GM18870 (cell line): Measurements from ENCODE around the gene CRAT.
A peak's percentile ranks its signal among the peaks of the same experiment; 100 is the strongest.

ENCODE experiments used
- ATAC-seq: cut with Tn5 transposase; IDR thresholded peaks from one replicate; pipeline ENCODE4 v1.9.1; 2021; ENCODE audit warnings: moderate library complexity; ENCODE audit not compliant: unreplicated experiment

The CRAT gene

DNA sequence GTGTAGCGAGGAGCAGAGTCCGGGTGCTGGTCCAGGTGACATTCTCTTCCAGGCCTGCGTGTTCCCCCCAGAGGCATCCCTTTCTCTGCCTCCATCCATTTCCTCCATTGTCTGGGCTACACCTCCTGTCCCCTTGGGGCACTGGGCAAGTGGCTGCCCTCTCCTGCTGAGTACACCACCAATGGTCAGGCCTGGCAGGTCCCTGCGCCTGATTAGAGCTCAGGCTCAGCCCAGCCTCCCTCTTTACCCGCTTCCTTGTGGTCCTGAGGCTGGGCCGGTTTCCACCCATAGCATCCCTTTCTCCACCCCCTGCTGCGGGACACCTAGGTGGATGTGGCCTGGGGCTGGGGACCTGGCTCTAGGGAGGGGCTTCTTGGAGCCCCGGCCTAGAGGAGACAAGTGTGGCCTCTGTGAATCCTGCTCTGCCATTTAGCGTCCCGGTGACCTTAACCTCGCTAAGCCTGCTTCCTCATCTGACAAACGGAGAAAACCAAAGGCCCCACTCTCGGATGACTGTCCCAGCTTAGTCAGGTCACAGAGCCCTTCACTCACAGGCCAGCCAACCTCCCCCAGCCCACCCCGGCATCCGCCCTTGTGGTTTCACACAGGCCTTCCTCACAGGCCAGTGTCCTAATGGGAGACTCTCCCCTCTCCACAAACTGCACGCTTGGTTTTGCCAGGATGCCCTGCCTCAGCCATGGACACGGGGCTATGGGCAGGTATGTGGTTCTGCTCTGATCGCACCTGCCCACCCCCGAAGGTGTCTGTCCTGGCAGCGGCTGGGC is 16.8 kb downstream of the CRAT start:
- no peak for ATAC-seq

DNA sequence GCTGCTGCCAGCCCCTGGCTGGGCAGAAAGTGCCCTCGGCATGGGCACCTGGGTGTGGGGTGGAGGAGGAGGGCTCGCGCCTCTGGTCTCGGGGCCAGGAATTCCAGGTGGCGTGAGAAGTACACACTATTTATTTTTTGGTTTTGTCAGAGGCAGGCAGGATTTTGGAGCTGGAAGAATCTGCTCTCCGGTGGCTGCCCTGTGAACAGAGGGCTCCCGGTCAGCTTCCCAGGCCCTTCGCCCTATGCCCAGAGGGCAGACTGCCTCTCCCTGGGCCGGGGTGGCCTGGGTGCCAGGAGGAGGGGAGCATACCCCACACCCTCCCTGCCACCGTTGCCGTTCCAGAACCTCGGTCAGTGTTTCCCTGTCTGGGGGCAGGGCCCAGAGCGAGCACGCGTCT is 21.3 kb downstream of the CRAT start:
- ATAC-seq: no peak

DNA sequence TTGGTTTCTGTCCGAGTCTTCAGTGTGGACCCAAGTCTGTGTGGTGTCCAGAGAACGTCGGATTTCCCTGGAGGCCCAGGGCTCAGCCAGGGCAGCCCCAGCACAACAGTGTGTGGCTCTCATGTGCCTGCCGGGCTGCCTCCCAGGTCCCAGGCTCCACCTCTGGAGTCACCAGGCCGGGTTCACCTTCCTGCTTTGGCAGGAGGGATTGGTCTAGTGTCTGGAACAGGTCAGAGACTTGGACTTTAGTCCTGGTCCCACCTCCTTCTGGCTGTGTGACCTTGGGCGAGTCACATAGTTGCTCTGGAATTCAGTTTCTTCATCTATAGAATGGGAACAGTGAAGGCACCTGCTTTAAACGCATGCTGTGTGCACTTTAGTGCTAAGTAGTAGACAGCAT is 26.5 kb downstream of the CRAT start:
- ATAC-seq: no peak

DNA sequence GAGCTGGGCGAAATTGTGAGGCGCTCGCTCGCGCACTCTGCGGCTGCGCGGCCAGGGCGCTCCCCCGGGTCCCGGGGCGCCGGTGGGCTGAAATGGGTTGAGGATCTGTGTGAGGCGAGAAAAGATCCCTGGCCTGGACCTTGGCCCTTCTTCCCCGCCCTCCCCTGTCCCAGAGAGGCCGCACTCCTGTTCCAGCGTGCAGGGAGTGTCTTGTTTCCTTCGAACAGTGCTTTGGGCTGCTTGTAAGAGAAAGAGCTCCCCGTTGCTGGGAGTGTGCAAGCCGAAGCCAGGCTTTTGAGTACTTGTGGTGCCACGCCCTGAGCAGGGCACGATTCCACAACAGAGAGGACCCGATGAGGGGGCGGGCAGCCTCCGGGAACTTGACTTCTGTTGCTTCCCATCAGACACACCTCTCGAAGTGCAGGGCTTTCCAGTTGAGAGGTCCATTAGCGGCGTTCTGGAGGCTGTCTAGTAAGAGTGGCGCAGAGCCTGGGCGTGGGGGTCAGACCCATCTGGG is 29.1 kb downstream of the CRAT start:
- no peak for ATAC-seq

DNA sequence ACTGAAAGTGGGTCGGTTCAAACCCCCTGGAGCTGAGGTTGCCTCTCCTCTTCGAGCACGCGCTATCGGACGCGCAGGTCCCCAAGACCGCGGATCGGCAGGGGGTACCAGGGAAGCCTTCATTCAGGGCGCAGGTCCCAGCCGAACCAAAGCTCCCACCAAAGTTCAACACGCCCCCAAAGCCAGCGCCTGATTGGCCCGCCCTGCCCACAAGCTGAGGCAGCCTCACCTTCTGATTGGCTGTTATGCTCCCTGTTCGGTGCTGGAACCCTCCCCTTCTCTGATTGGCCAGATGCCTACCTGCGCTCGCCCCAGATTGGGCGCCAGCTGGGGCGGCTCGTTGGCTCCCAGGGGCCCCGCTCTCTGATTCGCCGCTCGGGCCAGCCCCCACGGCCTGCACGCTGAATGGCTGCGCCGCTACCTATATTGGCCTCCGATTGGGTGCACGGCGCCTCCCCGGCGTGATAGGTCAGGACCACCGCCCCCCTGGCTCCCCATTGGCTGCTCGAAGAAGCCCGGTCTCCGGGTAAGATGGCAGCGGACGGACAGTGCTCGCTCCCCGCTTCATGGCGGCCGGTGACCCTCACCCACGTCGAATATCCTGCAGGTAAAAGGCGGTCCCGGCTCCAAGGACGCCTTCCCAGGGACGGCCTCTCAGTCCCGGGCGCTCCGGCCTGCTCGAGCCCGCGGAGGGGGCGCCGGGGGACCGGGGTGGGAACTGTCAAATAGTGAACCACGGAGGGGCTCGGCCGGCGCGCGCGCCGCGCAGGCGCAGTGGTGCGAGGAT is 29.8 kb downstream of the CRAT start, which contains the start of gene DOLPP1:
TSS of gene DOLPP1 (plus strand) at position 511 of the 787 bp plus-strand sequence. CDS start at position 532, 21 bp downstream.
- ATAC-seq: peak; percentile 90

DNA sequence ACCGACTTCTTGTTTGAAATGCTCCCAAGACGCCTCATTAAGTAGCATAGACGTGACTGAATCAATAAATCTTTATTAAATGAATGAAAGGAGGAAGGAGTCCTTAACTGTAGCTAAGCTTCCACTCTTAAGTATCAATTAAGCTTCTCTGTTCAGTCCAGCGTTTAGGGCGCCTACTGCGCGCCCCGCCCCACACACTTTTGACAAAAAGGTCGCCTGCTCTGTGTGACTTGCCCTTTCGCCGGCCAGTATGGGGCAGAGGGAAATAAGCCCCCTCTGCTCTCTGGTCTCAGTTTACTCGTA is 30.3 kb downstream of the CRAT start:
- ATAC-seq: no peak

DNA sequence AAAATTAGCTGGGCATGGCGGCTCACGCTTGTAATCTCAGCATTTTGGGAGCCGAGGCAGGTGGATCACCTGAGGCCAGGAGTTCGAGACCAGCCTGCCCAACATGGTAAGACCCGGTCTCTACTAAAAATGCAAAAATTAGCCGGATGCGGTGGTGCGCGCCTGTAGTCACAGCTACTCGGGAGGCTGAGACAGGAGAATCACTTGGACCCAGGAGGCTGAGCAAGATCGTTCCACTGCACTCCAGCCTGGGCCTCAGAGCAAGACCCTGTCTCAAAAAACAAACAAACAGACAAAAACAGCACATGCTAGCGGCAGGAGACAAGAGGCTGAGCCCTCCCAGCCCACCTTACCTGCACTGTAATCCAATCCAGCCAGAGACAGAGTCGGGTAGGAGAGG is 30.8 kb downstream of the CRAT start:
- no peak for ATAC-seq

DNA sequence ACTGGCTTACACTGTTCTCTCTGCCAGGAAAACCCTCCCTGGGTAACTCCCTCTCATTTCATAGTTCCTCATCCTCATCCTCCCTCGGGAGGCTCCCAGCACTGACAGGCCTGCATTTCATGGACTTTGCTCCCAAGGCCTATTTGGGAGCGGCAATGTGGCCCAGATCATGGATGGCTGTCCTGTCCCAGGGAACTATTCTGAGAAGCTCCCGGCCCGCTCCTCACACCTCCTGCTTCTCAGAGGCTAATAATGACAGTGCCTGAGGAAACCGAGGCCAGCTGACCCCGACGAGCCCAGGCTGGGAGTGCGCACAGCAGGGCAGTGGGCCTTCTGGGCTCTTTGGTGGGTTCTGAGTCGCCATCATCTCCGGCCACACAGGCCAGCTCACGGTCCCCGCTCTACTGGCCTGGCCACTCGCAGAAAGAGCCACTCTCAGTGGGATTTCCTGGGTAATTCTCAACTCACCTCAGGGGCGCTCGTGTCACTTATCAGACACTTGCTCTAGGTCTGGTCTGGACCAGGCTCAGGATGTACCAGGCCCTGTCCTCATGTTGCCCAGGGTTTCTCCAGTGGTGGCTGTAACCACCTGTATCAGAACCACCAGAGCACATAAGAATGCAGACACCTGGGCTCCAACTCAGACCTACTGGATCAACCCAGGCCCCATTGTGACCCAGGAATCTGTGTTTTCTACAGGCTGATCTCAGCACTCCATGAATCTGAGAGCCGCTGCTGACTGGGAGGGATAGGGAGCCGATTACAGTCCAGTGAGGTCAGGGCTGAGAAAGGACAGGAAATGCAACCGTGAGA is 31.7 kb downstream of the CRAT start:
- no peak for ATAC-seq

DNA sequence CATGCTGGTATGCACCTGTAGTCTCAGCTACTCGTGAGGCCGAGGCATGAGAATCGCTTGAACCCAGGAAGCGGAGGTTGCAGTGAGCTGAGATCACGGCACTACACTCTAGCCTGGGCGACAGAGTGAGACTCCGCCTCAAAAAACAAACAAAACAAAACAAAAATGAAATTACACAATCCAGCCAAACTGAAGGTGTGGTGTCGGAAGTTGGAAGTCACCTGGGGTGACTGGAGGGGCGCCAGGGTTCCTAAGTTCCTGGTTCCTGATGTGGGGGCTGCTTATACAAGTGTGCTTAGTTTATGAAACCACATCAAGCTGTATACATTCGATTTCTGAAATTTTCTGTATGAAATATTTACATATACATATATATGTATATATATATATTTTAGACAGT is 33.4 kb downstream of the CRAT start:
- ATAC-seq: no peak

DNA sequence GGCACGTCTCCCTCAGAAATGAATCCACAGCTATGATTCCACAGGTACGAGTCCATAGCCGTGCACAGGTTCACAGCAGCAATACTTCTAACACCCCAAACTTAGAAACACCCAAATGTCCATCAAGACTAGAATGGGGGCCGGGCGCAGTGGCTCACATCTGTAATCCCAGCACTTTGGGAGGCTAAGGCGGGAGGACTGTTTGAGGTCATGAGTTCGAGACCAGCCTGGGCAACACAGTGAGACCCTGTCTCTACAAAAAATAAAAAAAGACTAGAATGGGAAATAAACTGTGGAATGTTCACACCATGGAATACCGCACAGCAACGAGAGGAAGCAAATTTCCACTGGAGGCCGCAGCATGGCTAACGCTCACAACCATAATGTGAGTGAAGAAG is 34.0 kb downstream of the CRAT start:
- no peak for ATAC-seq

DNA sequence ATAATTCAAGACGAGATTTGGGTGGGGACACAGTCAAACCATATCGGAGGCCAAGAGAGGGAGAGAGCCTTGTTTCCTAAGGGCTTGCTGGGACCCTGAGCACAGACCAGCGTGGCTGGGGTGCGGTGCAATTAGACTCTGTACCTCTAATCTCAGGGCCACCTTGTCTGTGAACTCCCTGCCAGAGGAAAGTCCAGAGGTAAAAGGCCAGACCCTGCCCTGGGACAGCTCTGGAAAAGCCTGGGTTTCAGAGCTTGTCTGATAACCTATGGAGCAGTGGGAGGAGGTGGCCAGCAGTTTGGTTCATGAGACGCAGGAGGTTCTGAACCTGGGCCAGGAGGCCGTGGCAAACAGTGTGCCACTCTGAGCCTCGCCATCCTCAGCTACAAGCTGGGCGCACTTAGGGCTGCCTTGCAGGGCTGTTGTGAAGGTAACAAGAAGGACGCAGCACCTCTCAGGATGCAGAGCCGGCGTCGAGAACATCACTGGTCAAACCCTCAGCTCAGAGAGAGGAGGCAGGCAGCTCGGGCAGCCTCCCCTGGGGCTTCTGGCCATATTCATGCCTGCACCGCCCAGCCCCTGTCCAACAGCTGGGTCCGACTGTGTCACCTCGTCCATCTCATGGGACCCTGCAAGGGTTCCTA is 34.5 kb downstream of the CRAT start:
- no peak for ATAC-seq

DNA sequence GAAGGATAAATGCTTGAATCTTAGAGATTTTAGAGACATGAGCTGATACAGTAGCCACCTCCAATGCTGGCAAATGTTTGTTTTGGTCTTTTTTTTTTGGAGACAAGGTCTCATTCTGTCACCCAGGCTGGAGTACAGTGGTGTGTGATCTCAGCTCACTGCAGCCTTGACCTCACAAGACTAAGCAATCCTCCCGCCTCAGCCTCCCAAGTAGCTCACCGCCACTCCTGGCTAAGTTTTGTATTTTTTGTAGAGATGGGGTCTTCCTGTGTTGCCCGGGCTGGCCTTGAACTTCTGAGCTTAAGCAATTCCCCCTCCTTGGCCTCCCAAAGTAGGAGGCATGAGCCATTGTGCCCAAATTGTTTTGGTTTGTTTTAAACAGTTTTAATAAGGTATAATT is 36.5 kb downstream of the CRAT start:
- no peak for ATAC-seq

DNA sequence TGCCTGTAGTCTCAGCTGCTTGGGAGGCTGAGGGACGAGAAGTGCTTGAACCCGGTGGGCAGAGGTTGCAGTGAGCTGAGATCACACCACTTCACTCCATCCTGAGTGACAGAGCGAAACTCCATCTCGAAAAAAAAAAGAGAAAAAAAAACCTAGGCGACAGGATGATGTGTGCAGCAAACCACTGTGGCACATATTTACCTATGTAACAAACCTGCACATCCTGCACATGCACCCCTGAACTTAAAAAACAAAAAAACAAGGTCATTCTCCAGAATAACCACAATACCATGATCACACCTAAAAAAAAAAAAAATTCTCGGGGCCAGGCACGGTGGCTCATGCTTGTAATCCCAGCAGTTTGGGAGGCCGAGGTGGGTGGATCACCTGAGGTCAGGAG is 37.2 kb downstream of the CRAT start:
- no peak for ATAC-seq

DNA sequence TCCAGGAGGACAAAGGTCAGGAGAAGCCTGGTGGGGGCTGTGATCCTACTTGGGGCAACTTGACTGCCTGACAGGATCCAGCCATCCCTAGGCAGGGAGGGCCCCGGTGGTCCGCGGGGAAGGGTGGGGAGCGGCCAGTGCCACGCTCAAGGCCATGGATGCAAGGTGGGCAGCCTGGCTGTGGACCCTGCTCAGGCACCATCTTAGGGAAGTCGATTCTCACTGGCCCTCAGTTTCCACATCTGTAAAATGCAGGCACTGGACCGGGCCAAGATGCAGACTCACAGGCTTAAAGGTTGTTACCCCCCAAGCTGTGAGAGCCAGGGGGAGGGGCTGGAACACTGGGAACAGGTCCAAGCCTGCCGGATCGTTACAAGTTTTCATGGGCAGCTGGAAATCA is 38.4 kb downstream of the CRAT start:
- no peak for ATAC-seq

DNA sequence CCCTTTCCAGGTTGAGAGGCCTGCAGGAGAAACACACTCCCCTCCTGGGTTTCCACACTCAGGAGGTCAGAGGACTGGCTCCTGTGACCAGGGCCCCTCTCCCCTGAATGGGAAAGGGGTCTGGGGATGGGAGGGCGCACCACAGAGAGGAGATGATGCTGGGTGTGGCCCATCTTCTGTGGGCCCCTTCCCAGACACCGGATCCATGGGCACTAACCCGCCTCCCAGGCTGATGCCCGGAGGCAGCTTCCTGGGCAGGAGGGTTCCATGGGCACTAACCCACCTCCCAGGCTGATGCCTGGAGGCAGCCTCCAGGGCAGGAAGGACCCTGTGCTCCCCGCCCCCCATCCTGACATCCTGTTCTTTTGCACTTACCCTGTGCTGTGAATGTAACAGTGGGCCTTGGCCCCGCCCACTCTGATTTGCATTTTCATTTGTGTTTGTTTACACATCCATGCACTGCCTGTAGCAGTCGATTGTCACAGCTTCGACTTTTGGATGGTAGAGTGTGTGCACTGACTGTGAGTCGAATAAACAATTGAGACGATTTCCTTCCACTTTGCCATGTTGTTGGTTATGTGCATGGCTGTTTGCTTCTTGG is 39.0 kb downstream of the CRAT start:
- ATAC-seq: no peak

DNA sequence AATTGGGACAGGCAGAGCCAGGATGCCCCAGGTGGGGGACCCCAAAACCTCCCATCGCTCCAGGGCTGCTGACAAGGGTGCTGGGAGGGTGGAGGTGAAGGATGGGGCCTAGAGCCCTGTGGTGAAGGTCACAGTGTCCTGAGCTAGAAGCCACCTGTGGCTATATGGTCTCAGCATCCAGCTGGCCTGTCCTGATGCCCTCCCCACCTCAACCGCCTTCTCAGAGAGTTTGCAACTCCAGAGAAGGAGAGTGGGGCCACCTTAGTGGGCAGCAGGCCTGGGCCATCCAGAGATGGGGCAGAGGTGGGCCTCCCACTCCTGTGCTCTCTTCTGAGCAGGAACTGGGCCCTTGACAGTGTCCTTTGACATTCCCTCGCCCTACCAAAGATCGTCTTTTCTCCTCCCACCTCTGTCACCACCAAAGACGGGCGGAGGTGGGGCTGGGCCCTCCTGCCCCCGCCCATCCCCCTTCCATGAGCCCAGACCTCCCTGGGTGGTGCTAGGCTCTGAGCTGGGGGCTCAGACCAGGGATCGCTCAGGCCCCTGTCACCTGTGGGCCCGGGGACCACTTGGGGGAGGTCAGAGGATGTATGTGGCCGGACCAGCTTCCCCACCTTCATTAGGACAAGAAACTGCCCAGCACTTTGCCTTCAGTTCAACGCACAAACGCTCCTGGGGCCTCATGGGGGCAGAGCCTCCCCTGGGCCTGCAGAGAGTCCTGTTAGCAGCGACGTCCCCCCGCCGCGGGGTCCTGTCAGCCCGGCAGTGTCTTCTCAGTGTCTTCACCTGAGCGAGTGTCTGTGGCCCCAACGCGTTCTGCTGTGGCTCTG is 39.7 kb downstream of the CRAT start:
- no peak for ATAC-seq

DNA sequence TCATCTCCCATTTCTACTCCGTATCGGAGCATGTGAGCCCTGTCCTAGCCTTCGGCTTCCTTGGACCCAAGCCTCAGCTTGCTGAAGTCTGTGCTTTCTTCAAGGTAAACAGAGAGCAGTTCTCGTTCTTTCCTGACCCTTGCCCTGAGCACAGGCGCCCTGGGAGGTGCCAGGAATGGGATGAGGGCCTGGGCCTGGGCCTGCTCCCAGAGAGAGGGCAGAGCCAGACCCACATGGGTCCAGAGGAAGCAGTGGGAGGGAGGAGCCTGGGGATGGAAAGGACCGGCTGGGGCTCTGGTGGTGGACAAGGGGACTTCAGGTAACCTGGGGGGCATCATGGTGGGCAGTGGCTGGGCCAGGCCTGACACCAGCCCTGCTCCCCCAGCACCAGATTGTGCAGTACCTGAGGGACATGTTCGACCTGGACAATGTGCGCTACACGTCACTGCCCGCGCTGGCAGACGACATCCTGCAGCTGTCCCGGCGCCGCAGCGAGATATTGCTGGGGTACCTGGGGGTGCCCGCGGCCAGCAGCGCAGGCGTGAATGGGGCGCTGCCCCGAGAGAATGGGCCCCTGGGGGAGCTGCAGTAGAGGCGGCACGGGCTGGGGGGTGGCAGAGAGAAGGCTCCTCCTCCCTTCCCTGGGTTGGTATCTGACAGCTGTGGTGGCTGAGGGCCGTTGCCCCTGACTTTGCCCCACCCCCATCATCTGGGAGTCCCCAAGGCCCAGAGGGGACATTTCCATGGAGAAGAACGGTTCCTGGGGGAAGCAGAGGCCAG is 40.5 kb downstream of the CRAT start:
- ATAC-seq: no peak

DNA sequence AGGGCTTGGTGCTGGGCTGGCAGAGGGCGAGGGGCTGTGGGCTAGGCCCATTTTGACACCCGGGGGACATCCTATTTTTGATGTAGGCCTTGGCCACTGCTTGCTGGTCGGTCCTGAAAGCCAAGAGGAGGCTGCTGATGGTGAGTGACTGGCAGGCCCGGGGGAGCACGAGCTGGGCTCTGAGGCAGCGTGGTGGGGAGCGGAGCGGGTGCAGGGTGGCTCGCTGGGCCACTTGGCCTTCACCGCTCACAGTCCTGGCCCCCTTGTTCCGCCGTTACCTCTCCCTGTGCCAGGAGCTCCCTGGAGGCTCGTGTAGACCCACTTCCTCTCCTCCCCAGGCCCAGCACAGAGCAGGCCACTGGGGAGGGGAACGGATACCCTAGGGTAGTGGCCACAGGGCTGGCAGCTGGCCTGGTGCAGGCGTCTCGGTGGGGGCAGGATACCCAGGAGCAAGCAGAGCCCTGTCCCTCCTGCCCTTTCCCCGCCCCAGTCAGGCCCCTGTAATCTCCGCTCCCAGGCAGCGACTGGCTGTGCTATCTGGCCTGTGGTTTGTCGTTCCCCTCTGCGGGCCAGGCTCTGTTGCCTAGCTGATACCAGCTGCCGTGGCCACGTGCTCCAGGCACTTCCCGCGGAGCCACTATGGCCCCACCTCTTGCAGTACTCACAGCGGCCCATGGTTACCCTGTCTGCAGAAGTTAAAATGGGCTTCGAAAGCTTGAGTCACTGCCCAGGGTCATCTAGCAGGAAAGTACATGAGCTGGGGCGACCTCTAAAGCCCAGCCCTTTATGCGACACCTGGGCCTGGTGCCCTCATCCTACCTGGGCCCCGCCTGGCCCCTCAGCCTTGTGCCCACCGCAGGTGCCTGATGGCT is 41.4 kb downstream of the CRAT start:
- ATAC-seq: no peak
